GM12875 (cell line): ENCODE data around the gene COL6A3.

Source experiments
- H3K4me3 ChIP-seq: one replicate; pipeline ENCODE4 v1.5.1; 2011; ENCODE audit warnings: low read depth, low read length, control low read depth
- TF ChIP-seq, protein P1 (sequence below): IDR thresholded peaks from 2 replicates; pipeline ENCODE4 v1.5.1; 2011; ENCODE audit warnings: low read depth, mild to moderate bottlenecking, control low read depth, inconsistent platforms, low read length, moderate library complexity, borderline replicate concordance; ENCODE audit not compliant: insufficient read depth

Gene COL6A3

DNA sequence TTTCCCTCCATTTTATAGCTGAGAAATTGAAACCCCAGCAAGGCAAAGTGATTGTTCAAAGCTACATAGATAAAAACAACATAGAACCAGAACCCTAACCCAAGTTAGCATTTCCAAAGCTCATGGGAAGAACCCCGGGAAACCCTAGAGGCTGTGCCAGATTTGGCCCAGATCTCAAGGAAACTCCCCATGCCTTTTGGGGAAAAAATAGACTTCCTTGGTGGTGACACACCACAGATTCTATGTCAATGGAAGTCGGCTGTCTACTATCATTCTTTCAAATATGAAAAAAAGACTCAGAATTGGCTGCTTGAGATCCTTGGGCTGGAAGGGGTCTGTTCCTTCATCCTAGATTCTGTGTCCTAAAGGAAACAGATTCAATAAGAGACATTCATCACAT is 8.4 kb downstream of the COL6A3 start:
- no peak overlapping the region for H3K4me3 ChIP-seq
- TF ChIP-seq, protein P1, sequence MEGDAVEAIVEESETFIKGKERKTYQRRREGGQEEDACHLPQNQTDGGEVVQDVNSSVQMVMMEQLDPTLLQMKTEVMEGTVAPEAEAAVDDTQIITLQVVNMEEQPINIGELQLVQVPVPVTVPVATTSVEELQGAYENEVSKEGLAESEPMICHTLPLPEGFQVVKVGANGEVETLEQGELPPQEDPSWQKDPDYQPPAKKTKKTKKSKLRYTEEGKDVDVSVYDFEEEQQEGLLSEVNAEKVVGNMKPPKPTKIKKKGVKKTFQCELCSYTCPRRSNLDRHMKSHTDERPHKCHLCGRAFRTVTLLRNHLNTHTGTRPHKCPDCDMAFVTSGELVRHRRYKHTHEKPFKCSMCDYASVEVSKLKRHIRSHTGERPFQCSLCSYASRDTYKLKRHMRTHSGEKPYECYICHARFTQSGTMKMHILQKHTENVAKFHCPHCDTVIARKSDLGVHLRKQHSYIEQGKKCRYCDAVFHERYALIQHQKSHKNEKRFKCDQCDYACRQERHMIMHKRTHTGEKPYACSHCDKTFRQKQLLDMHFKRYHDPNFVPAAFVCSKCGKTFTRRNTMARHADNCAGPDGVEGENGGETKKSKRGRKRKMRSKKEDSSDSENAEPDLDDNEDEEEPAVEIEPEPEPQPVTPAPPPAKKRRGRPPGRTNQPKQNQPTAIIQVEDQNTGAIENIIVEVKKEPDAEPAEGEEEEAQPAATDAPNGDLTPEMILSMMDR: no peak

DNA sequence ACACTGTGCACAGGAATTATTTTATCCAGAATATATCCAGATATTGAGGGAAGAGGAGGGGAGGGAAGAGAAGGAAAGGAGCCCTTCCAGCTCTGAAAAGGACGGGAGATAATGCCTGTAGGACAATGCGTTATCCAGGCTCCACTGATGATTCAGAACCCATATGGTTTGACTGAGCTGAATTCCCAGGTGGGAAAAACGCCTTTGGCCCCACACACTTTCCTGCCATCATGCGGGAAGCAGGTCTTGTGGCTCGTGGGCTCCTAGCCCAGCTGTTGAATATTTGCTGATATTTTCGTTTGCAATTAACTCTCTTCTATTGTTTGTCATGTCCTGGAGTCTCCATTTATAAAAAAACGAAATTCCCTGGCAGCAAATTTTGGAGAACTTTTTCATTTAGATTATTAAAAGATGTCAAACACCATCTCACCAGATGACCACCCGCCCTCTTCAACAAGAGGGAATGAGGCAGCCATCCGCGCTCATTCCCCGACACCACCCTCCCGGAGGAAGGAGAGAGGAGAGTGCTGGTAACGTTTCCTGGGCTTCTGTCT is 8.9 kb downstream of the COL6A3 start:
- H3K4me3 ChIP-seq: no peak overlapping the region
- TF ChIP-seq, protein P1: no peak

DNA sequence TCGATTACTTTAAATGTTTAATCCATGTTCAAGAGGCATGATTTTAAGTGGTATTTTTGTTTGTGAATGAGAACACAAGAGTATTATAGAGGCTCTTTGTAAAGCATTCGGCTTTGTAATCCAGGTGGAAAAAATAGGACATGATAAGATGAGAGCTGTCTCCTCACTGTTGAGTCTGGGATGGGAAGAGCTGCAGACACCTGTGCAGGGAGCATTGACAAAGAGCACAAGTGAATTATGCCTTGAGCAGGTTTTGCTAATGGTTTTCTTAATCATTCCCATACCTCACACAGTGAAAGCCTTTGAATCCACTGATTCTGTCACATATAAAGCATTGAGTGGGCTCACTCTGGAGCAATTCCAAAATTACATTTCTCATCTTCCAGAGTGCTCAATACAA is 9.6 kb downstream of the COL6A3 start:
- TF ChIP-seq, protein P1: no peak
- H3K4me3 ChIP-seq: no peak overlapping the region

DNA sequence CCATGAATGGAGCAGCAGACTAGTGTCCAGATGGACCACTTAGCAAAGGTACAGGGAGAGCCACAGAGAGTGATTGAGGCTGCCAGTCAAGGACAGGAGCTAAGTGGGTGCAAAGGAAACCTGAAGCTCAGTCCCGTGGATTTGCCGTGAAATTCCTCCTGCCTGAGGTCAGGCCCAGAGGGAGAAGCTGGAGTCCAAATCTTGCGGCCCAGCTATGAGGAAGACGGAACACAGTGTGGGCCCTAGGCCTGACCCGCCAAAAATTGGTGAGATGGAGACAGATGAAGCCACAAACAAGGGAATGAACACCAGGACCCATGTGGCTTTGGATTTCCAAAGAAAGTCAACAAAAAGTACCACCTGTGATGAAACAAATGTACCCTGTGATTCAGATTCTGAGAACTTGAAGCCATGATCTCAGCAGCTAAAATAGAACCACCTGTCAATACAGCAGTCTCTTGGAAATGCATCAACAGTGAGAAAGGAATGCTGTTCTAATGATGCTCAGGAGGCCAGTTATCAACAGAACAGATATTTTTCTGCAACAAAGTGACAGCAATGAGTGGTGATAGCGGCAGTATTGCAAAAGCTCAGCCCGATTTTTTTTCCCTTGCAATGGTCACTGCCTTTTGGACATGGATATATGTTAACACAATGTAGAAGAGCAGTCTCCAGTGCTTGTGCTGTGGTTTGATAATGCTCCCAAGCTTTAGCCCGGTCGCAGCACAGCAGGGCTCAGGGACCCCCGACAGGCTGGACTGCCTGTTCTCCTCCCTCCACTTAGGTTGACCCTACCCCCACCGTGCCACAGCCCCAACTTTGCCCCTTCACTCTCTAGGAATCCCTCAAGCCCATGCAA is 10.7 kb downstream of the COL6A3 start:
- TF ChIP-seq, protein P1: no peak
- H3K4me3 ChIP-seq: no peak overlapping the region

DNA sequence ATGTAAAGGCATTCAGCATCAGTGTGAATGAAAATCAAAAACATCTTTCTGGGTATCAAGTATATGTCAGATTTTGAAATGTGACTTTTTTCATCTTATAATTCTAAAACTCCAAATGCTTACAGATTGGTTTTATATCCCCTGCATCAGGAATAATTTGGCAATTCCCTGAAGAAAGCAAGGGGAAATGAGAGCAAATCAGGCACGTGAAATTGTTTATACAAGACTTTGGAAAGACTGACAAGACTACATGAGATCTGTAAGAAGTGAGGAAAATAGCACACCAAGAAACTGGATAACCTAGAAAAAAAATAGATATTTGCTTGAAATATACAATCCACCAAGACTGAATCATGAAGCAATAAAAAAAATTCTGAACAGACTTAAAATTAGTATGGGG is 13.8 kb downstream of the COL6A3 start:
- H3K4me3 ChIP-seq: no peak overlapping the region
- TF ChIP-seq, protein P1: no peak

DNA sequence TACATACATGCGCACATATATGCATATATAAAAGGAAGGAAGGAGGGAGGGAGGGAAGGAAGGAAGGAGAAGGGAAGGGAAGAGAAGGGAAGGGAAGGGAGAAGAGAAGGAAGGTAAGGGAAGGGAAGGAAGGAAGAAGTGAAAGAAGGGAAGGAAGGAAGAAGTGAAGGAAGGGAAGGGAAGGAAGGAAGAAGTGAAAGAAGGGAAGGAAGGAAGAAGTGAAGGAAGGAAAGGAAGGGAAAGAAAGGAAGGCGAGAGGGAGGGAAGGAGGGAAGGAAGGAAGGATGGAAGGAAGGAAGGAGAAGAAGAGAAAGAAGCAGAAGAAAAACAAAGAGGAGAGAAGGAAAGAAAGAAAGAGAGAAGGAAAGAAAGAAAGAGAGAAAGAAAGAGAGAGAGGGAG is 16.9 kb downstream of the COL6A3 start:
- no peak overlapping the region for H3K4me3 ChIP-seq
- TF ChIP-seq, protein P1: no peak

DNA sequence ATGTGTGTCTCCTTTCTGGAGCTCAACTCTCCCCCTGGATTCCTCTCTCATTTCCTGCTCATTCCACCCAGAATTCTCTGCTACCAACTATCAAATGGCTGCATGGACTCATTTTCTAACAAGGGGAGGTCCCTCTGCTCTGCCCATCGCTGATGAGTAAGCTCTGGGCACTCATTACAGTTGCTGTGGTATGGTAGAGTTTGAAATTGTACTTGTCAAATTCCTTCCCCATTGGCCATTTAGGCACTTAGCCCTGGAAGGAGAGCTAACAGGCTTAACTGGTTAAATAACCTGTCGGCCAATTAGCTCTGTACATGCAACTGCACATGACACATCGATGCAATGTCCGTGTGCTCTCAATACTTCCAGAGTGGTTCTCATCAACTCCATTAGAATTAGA is 20.4 kb downstream of the COL6A3 start:
- TF ChIP-seq, protein P1: no peak
- no peak overlapping the region for H3K4me3 ChIP-seq
